ENCODE measurements around the gene RFPL3.

GRCh38 chr22:32328306-32329201, 29.1 kb upstream of the RFPL3 start:
- no peak for TF ChIP-seq MXI1 (conservative IDR thresholded peaks at IDR 0.05; ENCODE audit: poor library complexity, severe bottlenecking)
- no peak for TF ChIP-seq CTCF (IDR thresholded peaks at IDR 0.05; ENCODE audit: poor library complexity, severe bottlenecking)
- no peak for TF ChIP-seq POLR2AphosphoS5 (IDR thresholded peaks at IDR 0.05)
- no peak for TF ChIP-seq RAD21 (conservative IDR thresholded peaks at IDR 0.05)
- TF ChIP-seq EZH2 (IDR thresholded peaks at IDR 0.05; ENCODE audit: borderline replicate concordance, insufficient read depth, low read length, poor library complexity, severe bottlenecking), result no peak
- TF ChIP-seq SMC3 (conservative IDR thresholded peaks at IDR 0.05; ENCODE audit: poor library complexity), result no peak
- TF ChIP-seq TAF1 (IDR thresholded peaks at IDR 0.05; ENCODE audit: low read depth), result no peak
- TF ChIP-seq EP300 (conservative IDR thresholded peaks at IDR 0.05; ENCODE audit: poor library complexity, severe bottlenecking), result no peak
- TF ChIP-seq REST (IDR thresholded peaks at IDR 0.05; ENCODE audit: borderline replicate concordance), result no peak
